Fibroblast of gingiva (primary cell): Measurements from ENCODE around the gene GPLD1.
A peak's percentile ranks its signal among the peaks of the same experiment; 100 is the strongest.
"Not testable (repeated sequence)": the region's sequence is repeated elsewhere in the genome, so short reads cannot be mapped to it uniquely, and the experiment has no call there.

Source experiments
- DNase-seq: peaks from one replicate; pipeline ENCODE4 v3.0.0-alpha.2; 2011; ENCODE audit warnings: low read depth

Gene GPLD1

GRCh38 chr6:24489470-24489869 is at the start of gene GPLD1:
Gene GPLD1, minus strand, starts transcription at chr6:24489578. Its CDS starts 67 bp downstream, at chr6:24489511.
- DNase-seq, result no peak

- no peak for DNase-seq
Measured at GRCh38 chr6:24537771-24538385, 48.5 kb upstream of the GPLD1 start.

- no peak for DNase-seq
Measured at GRCh38 chr6:24537082-24537699, 47.8 kb upstream of the GPLD1 start.

- no peak for DNase-seq
Measured at GRCh38 chr6:24536466-24536865, 47.1 kb upstream of the GPLD1 start.

GRCh38 chr6:24535210-24535609 is 45.8 kb upstream of the GPLD1 start:
- no peak for DNase-seq

- DNase-seq, result no peak
Measured at GRCh38 chr6:24534329-24534728, 45.0 kb upstream of the GPLD1 start.

GRCh38 chr6:24529985-24530384 is 40.6 kb upstream of the GPLD1 start:
- DNase-seq, result no peak

- DNase-seq, result peak; percentile 29
Measured at GRCh38 chr6:24524805-24525204, 35.4 kb upstream of the GPLD1 start.

GRCh38 chr6:24524329-24524728 is 35.0 kb upstream of the GPLD1 start:
- DNase-seq, result no peak

GRCh38 chr6:24522228-24523176 is 33.1 kb upstream of the GPLD1 start:
- no peak for DNase-seq

GRCh38 chr6:24520929-24521546 is 31.7 kb upstream of the GPLD1 start:
- peak; percentile 33 for DNase-seq

GRCh38 chr6:24517659-24518543 is 28.5 kb upstream of the GPLD1 start:
- DNase-seq, result no peak

- DNase-seq, result no peak
Measured at GRCh38 chr6:24513602-24514001, 24.2 kb upstream of the GPLD1 start.

GRCh38 chr6:24511976-24512375 is 22.6 kb upstream of the GPLD1 start:
- DNase-seq, result not testable (repeated sequence)

GRCh38 chr6:24506814-24507520 is 17.6 kb upstream of the GPLD1 start:
- DNase-seq, result no peak

GRCh38 chr6:24504649-24505586 is 15.5 kb upstream of the GPLD1 start:
- DNase-seq, result no peak

- DNase-seq, result no peak
Measured at GRCh38 chr6:24504287-24504648, 14.9 kb upstream of the GPLD1 start.

- DNase-seq, result no peak
Measured at GRCh38 chr6:24501914-24502313, 12.5 kb upstream of the GPLD1 start.

GRCh38 chr6:24501374-24501773 is 12.0 kb upstream of the GPLD1 start:
- DNase-seq, result no peak

- no peak for DNase-seq
Measured at GRCh38 chr6:24500683-24501082, 11.3 kb upstream of the GPLD1 start.
